Activated gamma-delta T cell (primary cell): Measurements from ENCODE around the gene ZNF3.
A peak's percentile ranks its signal among the peaks of the same experiment; 100 is the strongest.

Experiments
- DNase-seq: peaks from one replicate; lab custom pipeline; 2025; lab: John Stamatoyannopoulos, UW

Gene ZNF3

GRCh38 chr7:100109521-100110163 is 28.1 kb upstream of the ZNF3 start:
- DNase-seq: no peak

- DNase-seq: no peak
These were observed 26.4 kb upstream of the ZNF3 start for GRCh38 chr7:100107890-100108289.

GRCh38 chr7:100107125-100107737 is 25.7 kb upstream of the ZNF3 start:
- no peak for DNase-seq

GRCh38 chr7:100106633-100107032 is 25.1 kb upstream of the ZNF3 start:
- DNase-seq: no peak

- no peak for DNase-seq
These were observed 24.0 kb upstream of the ZNF3 start for GRCh38 chr7:100105534-100105933.

GRCh38 chr7:100102950-100103840 is 21.7 kb upstream of the ZNF3 start:
- no peak for DNase-seq

- DNase-seq: peak; percentile 95
These were observed 19.7 kb upstream of the ZNF3 start, which contains the start of the genes AP4M1 and MCM7 for GRCh38 chr7:100101016-100101862. Gene AP4M1, plus strand, starts transcription at chr7:100101643. Its CDS starts 72 bp downstream, at chr7:100101715. Gene MCM7, minus strand, starts transcription at chr7:100101397. Its CDS starts 103 bp downstream, at chr7:100101294.

- DNase-seq: peak; percentile 86
These were observed 19.0 kb upstream of the ZNF3 start for GRCh38 chr7:100100420-100101015.

GRCh38 chr7:100099452-100099851 is 17.9 kb upstream of the ZNF3 start:
- DNase-seq: no peak

- no peak for DNase-seq
These were observed 17.4 kb upstream of the ZNF3 start for GRCh38 chr7:100098913-100099312.

GRCh38 chr7:100095704-100096103 is 14.2 kb upstream of the ZNF3 start:
- no peak for DNase-seq

GRCh38 chr7:100095289-100095688 is 13.8 kb upstream of the ZNF3 start:
- no peak for DNase-seq

GRCh38 chr7:100093925-100094486 is 12.5 kb upstream of the ZNF3 start:
- no peak for DNase-seq

GRCh38 chr7:100093498-100093897 is 12.0 kb upstream of the ZNF3 start:
- DNase-seq: no peak

- DNase-seq: no peak
These were observed 11.5 kb upstream of the ZNF3 start for GRCh38 chr7:100093054-100093453.

GRCh38 chr7:100091411-100092181 is 10.1 kb upstream of the ZNF3 start:
- no peak for DNase-seq

GRCh38 chr7:100090527-100091410 is 9.2 kb upstream of the ZNF3 start:
- DNase-seq: no peak

GRCh38 chr7:100089458-100090196 is 8.1 kb upstream of the ZNF3 start:
- no peak for DNase-seq
